ENCODE results near the gene DNAH14.
"Not testable (repeated sequence)": the region's sequence is repeated elsewhere in the genome, so short reads cannot be mapped to it uniquely, and the experiment has no call there.

The DNAH14 gene

DNA sequence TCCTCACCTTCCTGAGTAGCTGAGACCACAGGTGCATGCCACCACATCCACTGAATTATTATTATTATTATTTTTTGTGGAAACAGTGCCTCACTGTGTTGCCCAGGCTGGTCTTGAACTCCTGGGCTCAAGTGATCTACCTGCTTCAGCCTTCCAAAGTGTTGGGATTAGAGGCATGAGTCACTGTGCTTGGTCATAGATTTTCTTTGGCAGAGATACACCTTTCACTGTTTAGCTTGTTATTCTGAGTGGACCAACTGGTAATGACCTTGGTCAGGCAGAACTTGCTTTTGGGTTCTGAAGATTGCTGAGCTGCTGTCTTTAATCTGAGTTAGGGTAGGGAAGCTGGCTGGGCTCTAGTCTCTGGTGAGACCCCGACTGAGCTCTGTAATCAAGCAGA lies 66.8 kb downstream of the DNAH14 start:
- DNase-seq (ENCODE audit: low read depth) = no peak

- DNase-seq (ENCODE audit: low read depth) = no peak
Observed at GRCh38 chr1:224998185-224998584, 68.7 kb downstream of the DNAH14 start.

GRCh38 chr1:225004396-225004795 lies 74.9 kb downstream of the DNAH14 start:
- no peak for DNase-seq (ENCODE audit: low read depth)

DNA sequence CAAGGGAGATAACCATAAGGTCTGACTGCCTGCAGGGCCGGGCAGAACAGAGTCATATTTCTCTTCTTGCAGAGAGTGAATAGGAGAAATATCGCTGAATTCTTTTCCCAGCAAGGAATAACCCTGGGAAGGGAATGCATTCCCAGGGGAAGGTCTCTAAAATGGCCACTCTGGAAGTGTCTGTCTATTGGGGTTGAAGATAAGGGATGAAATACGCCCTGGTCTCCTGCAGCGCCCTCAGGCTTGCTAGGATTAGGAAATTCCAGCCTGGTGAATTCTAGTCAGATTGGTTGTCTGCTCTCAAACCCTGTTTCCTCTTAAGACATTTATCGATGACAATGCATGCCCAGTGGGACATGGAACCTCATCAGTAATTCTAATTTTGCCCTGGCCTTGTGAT lies 76.9 kb downstream of the DNAH14 start:
- not testable (repeated sequence) for DNase-seq (ENCODE audit: low read depth)

GRCh38 chr1:225008050-225008449 lies 78.6 kb downstream of the DNAH14 start:
- DNase-seq (ENCODE audit: low read depth) = not testable (repeated sequence)

DNA sequence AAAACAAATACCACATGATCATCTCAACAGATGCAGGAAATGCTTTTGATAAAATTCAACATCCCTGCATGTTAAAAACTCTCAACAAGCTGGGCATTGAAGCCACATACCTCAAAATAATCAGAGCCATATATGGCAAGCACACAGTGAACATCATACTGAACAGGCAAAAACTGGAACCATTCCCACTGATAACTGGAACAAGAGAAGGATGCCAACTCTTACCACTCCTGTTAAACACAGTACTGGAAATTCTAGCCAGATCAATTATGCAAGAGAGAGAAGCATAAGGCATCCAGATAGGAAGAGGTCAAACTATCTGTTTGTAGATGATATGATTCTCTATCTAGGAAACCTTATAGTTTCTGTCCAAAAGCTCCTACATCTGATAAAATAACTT lies 91.6 kb downstream of the DNAH14 start:
- DNase-seq (ENCODE audit: low read depth) = no peak

- no peak for DNase-seq (ENCODE audit: low read depth)
Observed at GRCh38 chr1:225026701-225027100, 97.2 kb downstream of the DNAH14 start.

GRCh38 chr1:225036441-225036840 lies 107.0 kb downstream of the DNAH14 start:
- DNase-seq (ENCODE audit: low read depth) = not testable (repeated sequence)

DNA sequence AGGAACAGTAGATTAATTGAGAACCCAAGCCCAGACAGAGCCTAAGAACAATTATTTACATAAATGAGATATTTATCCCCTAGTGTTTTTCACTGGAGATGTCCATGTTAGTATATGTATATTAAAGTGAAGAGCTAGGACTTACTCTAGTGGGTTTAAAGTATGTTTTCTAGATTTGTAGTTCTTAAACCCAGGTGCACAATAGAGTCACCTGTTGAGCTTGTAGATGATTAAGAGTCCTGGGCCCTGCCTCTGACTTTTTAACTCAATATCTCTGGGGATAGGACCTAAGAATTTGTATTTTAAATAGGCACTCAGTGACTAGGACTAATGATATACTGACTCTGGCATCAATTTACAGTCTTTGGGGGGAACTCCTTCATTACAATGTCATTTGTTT lies 112.8 kb downstream of the DNAH14 start:
- DNase-seq (ENCODE audit: low read depth) = no peak

DNA sequence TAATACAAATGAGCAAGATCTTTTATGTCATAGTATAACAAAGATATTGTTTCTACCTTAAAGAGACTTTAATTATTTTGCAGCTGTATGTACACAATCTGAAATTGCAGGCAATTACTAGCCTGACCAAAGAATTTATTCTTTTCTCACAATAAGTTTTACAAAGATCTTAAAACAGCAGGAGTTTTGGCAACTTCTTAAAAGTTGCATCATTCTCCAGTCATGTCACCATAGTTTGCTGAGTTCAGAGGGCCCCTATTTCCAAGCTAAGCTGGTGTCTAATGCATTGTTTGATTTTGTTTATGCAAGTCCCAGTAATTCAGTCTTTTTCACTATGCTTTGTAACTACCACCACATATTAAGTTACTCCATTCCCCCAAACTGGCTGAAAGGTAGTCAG lies 114.8 kb downstream of the DNAH14 start:
- DNase-seq (ENCODE audit: low read depth) = no peak

- DNase-seq (ENCODE audit: low read depth) = no peak
Observed at GRCh38 chr1:225049594-225049993, 120.1 kb downstream of the DNAH14 start.

DNA sequence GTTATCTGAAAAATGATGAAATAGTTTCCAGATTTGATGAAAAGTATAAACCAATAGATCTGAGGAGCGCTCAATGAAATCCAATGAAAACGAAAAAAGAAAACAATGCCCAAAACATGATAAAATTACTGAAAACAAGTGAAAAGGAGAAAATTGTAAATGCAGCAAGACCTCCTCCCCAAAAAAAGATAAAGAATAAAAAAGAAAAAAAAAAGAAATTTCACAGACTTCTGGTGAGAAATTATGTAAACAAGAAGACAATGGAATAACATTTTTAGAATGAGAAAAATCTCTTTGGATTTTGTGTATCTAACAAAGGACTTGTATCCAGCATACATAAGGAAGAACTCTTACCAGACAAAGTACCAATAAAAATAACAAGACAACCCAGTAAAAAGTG lies 134.2 kb downstream of the DNAH14 start:
- no peak for DNase-seq (ENCODE audit: low read depth)

GRCh38 chr1:225070972-225071371 lies 141.5 kb downstream of the DNAH14 start:
- no peak for DNase-seq (ENCODE audit: low read depth)

- DNase-seq (ENCODE audit: low read depth) = no peak
Observed at GRCh38 chr1:225097175-225097574, 167.7 kb downstream of the DNAH14 start.

DNA sequence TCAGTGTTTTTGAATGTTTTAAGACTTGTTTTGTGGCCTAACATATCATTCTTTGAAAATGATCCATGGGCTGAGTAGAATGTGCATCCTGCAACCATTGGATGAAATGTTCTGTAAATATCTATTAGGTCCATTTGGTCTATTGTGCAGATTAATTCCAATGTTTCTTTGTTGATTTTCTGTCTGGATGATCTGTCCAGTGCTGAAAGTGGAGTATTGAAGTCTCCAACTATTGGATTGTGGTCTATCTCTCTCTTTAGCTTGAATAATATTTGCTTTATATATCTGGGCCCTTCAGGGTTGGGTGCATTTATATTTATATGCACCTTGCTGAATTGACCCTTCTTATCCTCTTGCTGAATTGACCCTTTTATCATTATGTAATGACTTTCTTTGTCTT lies 181.5 kb downstream of the DNAH14 start:
- no peak for DNase-seq (ENCODE audit: low read depth)

- no peak for DNase-seq (ENCODE audit: low read depth)
Observed at GRCh38 chr1:225113265-225113664, 183.8 kb downstream of the DNAH14 start.

GRCh38 chr1:225114354-225114990 lies 185.0 kb downstream of the DNAH14 start:
- DNase-seq (ENCODE audit: low read depth) = no peak

- DNase-seq (ENCODE audit: low read depth) = no peak
Observed at GRCh38 chr1:225119307-225119706, 189.8 kb downstream of the DNAH14 start.

GRCh38 chr1:225121095-225121494 lies 191.6 kb downstream of the DNAH14 start:
- DNase-seq (ENCODE audit: low read depth) = no peak

GRCh38 chr1:225131869-225132268 lies 202.4 kb downstream of the DNAH14 start:
- DNase-seq (ENCODE audit: low read depth) = no peak

- DNase-seq (ENCODE audit: low read depth) = no peak
Observed at GRCh38 chr1:225137976-225138375, 208.5 kb downstream of the DNAH14 start.

DNA sequence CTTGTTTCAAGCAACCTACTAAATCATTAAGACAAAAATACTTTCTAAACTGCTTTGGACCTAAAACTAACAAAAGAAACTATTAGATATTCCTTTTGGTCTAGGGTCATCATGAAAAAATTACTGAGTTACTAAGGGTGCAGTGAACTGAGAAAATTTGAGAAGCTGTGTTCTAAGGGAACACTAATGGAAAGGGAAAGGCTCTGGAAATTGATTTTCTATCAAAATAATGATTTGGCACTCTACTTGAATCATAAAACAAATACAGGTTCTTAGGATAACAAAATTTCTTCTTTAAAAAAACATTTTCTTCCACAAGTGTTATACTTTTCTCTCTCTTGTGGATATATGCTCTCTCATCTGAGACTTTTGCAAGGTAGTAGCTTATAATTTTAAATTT lies 213.5 kb downstream of the DNAH14 start:
- DNase-seq (ENCODE audit: low read depth) = no peak

DNA sequence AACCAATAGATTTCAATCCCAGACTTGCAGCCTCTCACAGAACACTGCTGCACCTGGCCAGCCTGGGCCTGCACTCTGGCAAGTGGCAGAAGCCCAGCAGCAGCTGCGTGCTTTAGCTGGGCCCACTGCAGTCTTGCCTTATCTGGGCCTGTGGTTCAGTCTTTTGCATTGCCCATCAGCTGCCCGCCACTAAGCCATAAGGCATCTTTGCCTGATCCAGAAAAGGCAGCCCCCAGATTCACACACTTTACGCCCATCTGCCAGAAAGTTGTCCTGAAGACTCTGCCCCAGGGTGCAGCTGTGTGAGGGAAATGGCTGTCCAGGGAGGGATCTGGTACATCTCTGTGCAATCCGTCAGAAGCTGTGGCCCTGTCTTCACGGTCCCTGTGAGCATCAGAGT lies 217.0 kb downstream of the DNAH14 start:
- no peak for DNase-seq (ENCODE audit: low read depth)

GRCh38 chr1:225147791-225148190 lies 218.3 kb downstream of the DNAH14 start:
- not testable (repeated sequence) for DNase-seq (ENCODE audit: low read depth)

GRCh38 chr1:225152061-225152460 lies 222.6 kb downstream of the DNAH14 start:
- no peak for DNase-seq (ENCODE audit: low read depth)

Data from activated gamma-delta T cell treated with anti-CD3 and anti-CD28 coated beads, Interleukin-2, amount 50 U/mL, for 16 hours (primary cell).